Activated naive CD8-positive, alpha-beta T cell treated with anti-CD3 and anti-CD28 coated beads, Interleukin-2, amount 50 U/mL, for 24 hours (primary cell): ENCODE measurements around the gene PLEKHA6.
"Not testable (repeated sequence)": the region's sequence is repeated elsewhere in the genome, so short reads cannot be mapped to it uniquely, and the experiment has no call there.

ENCODE experiments used
- ATAC-seq: fragments of 150-1000 bp; cut with Tn5 transposase; one replicate; pipeline ENCODE4 v1.10.0; 2021
- DNase-seq: peaks from one replicate; pipeline ENCODE4 v3.0.0; 2021
- H3K27ac Mint-ChIP-seq: one replicate; pipeline ENCODE4 v1.8.0; 2021; ENCODE audit warnings: mild to moderate bottlenecking, mixed read lengths
- H3K27me3 Mint-ChIP-seq: one replicate; pipeline ENCODE4 v1.8.0; 2021; ENCODE audit warnings: mixed read lengths
- H3K36me3 Mint-ChIP-seq: one replicate; pipeline ENCODE4 v1.8.0; 2021; ENCODE audit warnings: low read depth, mixed read lengths
- H3K4me1 Mint-ChIP-seq: one replicate; pipeline ENCODE4 v1.8.0; 2021; ENCODE audit warnings: mixed read lengths
- H3K4me3 Mint-ChIP-seq: one replicate; pipeline ENCODE4 v1.8.0; 2021; ENCODE audit warnings: mild to moderate bottlenecking, moderate library complexity, mixed read lengths
- H3K9me3 Mint-ChIP-seq: one replicate; pipeline ENCODE4 v1.8.0; 2021; ENCODE audit warnings: mixed read lengths

The PLEKHA6 gene

GRCh38 chr1:204241914-204242313 lies 117.8 kb downstream of the PLEKHA6 start:
- Mint-ChIP-seq H3K4me1 (no peaks in the 10 kb centered on the region), H3K9me3 (no peaks in the 10 kb centered on the region), H3K4me3 (no peak overlapping the region), H3K27me3 (no peaks in the 10 kb centered on the region), H3K36me3 (no peaks in the 10 kb centered on the region), H3K27ac (no peak overlapping the region)
- DNase-seq (no peak), ATAC-seq (no peak)

- Mint-ChIP-seq H3K9me3 (no peaks in the 10 kb centered on the region), H3K27me3 (no peaks in the 10 kb centered on the region), H3K27ac (no peak overlapping the region), H3K4me3 (no peak overlapping the region), H3K4me1 (no peaks in the 10 kb centered on the region), H3K36me3 (no peaks in the 10 kb centered on the region)
- DNase-seq = no peak
- no peak for ATAC-seq
These were observed 118.7 kb downstream of the PLEKHA6 start for GRCh38 chr1:204241050-204241449.

DNA sequence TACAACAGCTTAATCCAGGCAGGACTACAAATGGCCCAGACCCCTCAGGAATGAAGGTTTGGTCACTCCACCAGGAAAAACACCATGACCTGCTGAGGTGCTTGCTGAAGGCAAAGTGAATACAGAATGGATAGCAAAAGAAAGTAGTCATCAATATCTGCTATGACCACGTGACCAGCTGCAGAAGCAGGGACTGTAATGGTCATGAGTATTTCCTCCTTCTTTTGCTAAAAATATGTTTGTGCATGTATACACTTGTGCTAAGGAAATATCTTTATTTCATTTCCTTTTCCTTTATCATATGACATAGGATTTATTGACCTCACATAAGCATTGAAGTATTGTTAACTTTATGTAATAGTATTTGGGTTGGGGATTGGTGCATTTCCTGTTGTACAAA lies 119.5 kb downstream of the PLEKHA6 start:
- Mint-ChIP-seq H3K27me3 (no peaks in the 10 kb centered on the region), H3K27ac (no peak overlapping the region), H3K9me3 (no peaks in the 10 kb centered on the region), H3K4me1 (no peaks in the 10 kb centered on the region), H3K36me3 (no peaks in the 10 kb centered on the region), H3K4me3 (no peak overlapping the region)
- ATAC-seq = no peak
- DNase-seq = no peak

GRCh38 chr1:204239401-204239800 lies 120.3 kb downstream of the PLEKHA6 start:
- H3K9me3 Mint-ChIP-seq, H3K4me1 Mint-ChIP-seq, ATAC-seq, DNase-seq, H3K4me3 Mint-ChIP-seq, H3K27me3 Mint-ChIP-seq, H3K36me3 Mint-ChIP-seq, H3K27ac Mint-ChIP-seq: not testable (repeated sequence)

- H3K27ac Mint-ChIP-seq, H3K27me3 Mint-ChIP-seq, H3K36me3 Mint-ChIP-seq, ATAC-seq, DNase-seq, H3K9me3 Mint-ChIP-seq, H3K4me3 Mint-ChIP-seq, H3K4me1 Mint-ChIP-seq: not testable (repeated sequence)
These were observed 121.2 kb downstream of the PLEKHA6 start for GRCh38 chr1:204238520-204238919.

- H3K9me3 Mint-ChIP-seq, H3K4me1 Mint-ChIP-seq, DNase-seq, H3K4me3 Mint-ChIP-seq, ATAC-seq, H3K36me3 Mint-ChIP-seq, H3K27me3 Mint-ChIP-seq, H3K27ac Mint-ChIP-seq: not testable (repeated sequence)
These were observed 122.2 kb downstream of the PLEKHA6 start for GRCh38 chr1:204237515-204237914.

DNA sequence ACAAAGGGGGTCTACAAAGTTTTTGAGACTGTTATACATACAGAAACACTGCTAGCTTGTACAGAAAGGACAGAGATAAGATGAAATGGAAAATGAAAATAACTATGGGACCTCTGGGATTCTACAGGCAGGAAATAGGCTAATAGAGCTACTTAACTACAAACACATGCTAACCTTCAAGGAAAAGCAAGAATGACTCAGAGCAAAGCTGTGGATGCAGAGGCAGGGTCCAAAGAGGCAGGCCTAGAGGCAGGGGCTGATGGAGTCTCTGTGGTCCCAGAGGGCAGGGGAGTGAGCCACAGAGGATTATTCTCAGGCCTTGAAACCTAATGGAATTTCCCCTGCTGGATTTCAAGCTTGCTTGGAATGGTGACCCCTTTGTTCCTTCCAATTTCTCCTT lies 127.2 kb downstream of the PLEKHA6 start:
- no peaks in the 10 kb centered on the region for H3K9me3 Mint-ChIP-seq
- ATAC-seq (no peak), DNase-seq (no peak)
- H3K4me1 Mint-ChIP-seq = no peaks in the 10 kb centered on the region
- H3K4me3 Mint-ChIP-seq = no peak overlapping the region
- H3K27ac Mint-ChIP-seq = no peak overlapping the region
- no peaks in the 10 kb centered on the region for H3K27me3 Mint-ChIP-seq
- H3K36me3 Mint-ChIP-seq = no peaks in the 10 kb centered on the region

GRCh38 chr1:204230211-204230610 lies 129.5 kb downstream of the PLEKHA6 start:
- H3K36me3 Mint-ChIP-seq = no peaks in the 10 kb centered on the region
- DNase-seq (no peak), ATAC-seq (no peak)
- no peak overlapping the region for H3K4me3 Mint-ChIP-seq
- H3K4me1 Mint-ChIP-seq = no peaks in the 10 kb centered on the region
- H3K27ac Mint-ChIP-seq = no peak overlapping the region
- H3K9me3 Mint-ChIP-seq = no peaks in the 10 kb centered on the region
- H3K27me3 Mint-ChIP-seq = no peaks in the 10 kb centered on the region

GRCh38 chr1:204228896-204229295 lies 130.8 kb downstream of the PLEKHA6 start:
- H3K27me3 Mint-ChIP-seq = no peaks in the 10 kb centered on the region
- DNase-seq = no peak
- H3K9me3 Mint-ChIP-seq = no peaks in the 10 kb centered on the region
- ATAC-seq = no peak
- no peak overlapping the region for H3K4me3 Mint-ChIP-seq
- no peak overlapping the region for H3K27ac Mint-ChIP-seq
- H3K36me3 Mint-ChIP-seq = no peaks in the 10 kb centered on the region
- H3K4me1 Mint-ChIP-seq = no peaks in the 10 kb centered on the region

- Mint-ChIP-seq H3K27ac (no peak overlapping the region), H3K36me3 (no peaks in the 10 kb centered on the region), H3K9me3 (no peaks in the 10 kb centered on the region), H3K27me3 (no peaks in the 10 kb centered on the region), H3K4me1 (no peaks in the 10 kb centered on the region), H3K4me3 (no peak overlapping the region)
- DNase-seq (no peak), ATAC-seq (no peak)
These were observed 131.5 kb downstream of the PLEKHA6 start for GRCh38 chr1:204227996-204228785.

DNA sequence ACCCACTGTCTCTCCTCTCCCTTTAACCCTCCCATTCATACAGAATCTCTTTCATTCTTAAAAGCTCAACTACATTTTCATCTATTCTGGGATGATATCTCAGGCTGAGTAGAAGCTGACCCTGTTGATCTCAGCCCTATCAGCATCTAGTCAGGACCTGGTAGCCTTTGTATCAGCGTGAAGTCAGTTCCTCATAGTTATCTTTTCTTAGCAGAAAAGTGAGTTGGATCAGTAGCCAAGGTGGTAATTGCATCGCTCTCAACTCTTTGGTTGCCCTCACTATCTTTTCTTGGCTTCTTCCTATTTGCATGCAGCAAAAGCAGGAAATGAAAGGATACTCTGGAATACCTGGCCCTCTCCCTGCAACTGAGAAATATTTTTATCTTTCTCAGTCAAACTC lies 132.4 kb downstream of the PLEKHA6 start:
- Mint-ChIP-seq H3K36me3 (no peaks in the 10 kb centered on the region), H3K27ac (no peak overlapping the region), H3K4me1 (no peaks in the 10 kb centered on the region), H3K9me3 (no peaks in the 10 kb centered on the region), H3K27me3 (no peaks in the 10 kb centered on the region), H3K4me3 (no peak overlapping the region)
- DNase-seq = no peak
- no peak for ATAC-seq

- Mint-ChIP-seq H3K4me1 (no peaks in the 10 kb centered on the region), H3K36me3 (no peaks in the 10 kb centered on the region), H3K27me3 (no peaks in the 10 kb centered on the region), H3K9me3 (no peaks in the 10 kb centered on the region), H3K4me3 (no peak overlapping the region), H3K27ac (no peak overlapping the region)
- DNase-seq = no peak
- no peak for ATAC-seq
These were observed 133.6 kb downstream of the PLEKHA6 start for GRCh38 chr1:204225841-204226735.

DNA sequence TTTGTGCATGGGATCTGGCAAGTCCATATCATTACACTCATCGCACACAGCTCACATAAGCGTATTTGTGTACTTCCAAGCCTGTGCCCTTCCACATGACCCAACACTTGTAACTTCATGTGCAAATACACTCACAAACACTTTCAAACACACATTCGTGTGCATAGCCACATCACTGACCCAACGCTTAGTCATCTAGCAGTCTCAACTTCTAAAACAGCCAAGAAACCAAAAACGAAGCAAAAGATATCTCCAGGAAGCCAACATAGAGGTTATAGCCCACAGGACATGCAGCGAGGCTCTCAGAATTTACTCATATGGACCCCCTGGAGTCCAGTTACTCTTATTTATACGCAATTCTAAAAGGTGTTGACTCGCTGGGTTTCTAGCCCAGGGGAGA lies 135.1 kb downstream of the PLEKHA6 start:
- Mint-ChIP-seq H3K27me3 (no peaks in the 10 kb centered on the region), H3K36me3 (no peaks in the 10 kb centered on the region), H3K9me3 (no peaks in the 10 kb centered on the region), H3K27ac (no peak overlapping the region), H3K4me3 (no peak overlapping the region), H3K4me1 (no peaks in the 10 kb centered on the region)
- no peak for DNase-seq
- ATAC-seq = no peak

GRCh38 chr1:204223129-204223860 lies 136.4 kb downstream of the PLEKHA6 start:
- Mint-ChIP-seq H3K36me3 (no peaks in the 10 kb centered on the region), H3K4me1 (peaks cover 4% of the 10 kb centered on the region), H3K9me3 (no peaks in the 10 kb centered on the region), H3K4me3 (no peak overlapping the region), H3K27me3 (no peaks in the 10 kb centered on the region), H3K27ac (no peak overlapping the region)
- no peak for ATAC-seq
- DNase-seq = no peak

DNA sequence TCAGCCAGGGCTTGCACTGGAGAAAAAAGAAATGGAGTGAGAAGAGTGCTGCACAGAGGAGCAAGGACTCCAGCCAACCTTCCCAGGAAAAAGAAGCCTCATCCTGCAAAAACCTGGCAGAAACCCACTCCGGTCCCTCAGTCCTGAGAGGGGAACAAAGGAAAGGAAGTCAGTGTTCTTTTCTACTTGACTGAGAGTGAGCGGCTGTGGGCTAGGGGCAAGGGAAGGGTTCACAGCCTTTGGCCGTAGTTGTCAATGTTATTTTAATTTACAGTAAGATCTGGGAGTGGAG lies 137.0 kb downstream of the PLEKHA6 start:
- DNase-seq (no peak), ATAC-seq (no peak)
- Mint-ChIP-seq H3K4me3 (no peak overlapping the region), H3K27ac (no peak overlapping the region), H3K9me3 (no peaks in the 10 kb centered on the region), H3K27me3 (no peaks in the 10 kb centered on the region), H3K36me3 (no peaks in the 10 kb centered on the region), H3K4me1 (peaks cover 4% of the 10 kb centered on the region)
